Measurements from ENCODE around the gene SDHD. TPM values are rescaled to one million over a fixed set of nuclear protein-coding genes. Genes with fewer than 3 reads are reported as not detected.
"Not testable (repeated sequence)": the region's sequence is repeated elsewhere in the genome, so short reads cannot be mapped to it uniquely, and the experiment has no call there.

The SDHD gene
- total RNA-seq, 1 donor from 2014 or later, result 121 TPM

DNA sequence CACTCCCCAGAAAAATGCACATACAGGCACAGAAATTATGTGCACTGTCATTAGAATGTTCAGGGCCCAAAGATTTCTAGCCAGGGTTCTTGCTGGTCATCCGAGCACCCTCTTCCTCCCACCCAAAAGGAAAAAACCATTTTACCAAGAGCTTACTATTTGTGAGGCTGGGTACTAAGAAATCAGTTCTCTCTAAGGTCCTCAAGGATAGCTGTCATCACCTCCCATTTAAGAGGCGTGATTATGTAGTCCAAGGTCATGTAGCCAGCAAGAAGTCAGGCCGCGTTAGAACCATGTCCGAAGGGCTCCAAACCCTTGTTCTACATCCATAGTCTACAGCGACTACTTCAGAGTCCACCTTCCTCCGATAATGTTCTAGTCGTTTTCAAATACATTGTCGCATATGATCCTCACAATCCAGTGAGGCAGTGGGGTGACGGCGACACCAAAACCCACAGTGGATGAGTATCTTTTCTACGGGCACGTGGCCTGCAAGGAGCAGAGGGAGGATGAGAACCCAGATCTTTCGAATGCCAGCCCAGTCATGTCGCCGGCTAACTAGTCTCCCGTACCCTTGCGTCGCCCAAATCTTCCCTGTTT is 751 bp upstream of the SDHD start:
- DNase-seq (ENCODE audit: extremely low spot score in 2 of 2), result no peak

DNA sequence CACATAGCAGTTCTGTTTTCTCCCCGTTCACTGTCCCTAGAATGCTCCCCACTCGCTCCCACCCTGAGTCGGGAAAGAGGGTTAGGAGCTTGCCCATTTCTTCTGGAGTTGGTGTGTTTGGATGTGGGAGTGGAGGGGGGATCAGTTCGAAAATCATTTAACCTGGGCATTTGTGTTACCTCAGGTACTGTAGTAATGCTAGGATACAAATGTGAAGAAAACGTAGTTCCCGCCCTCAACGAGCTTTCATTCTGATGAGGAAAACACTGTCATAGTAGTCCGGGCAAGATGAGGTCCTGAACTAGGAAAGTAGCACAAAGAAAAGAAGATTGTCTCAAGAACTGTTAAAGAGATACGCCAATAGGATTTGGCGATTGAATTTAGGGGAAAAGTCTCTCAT is 539 bp downstream of the SDHD start:
- peaks cover under 1 to 65% of the 10 kb centered on the region in 2 donors for H3K36me3 ChIP-seq

More for the DNA sequence above, 751 bp upstream of the SDHD start:
- intact Hi-C loops (cut with DNase I), result loop anchor here (5.0 kb wide), 1 partner anchor 209 kb away; the partner anchor contains the start of genes CFAP68 and FDXACB1
- Histone ChIP-seq H3K27me3 (no peaks in the 10 kb centered on the region), H3K4me3 (peak overlapping the region; percentile 64 to 83), H3K27ac (peak overlapping the region; percentile 77), H3K36me3 (peaks cover 6 to 63% of the 10 kb centered on the region in 2 donors), H3K9me3 (no peaks in the 10 kb centered on the region), H3K4me1 (peaks cover 35% of the 10 kb centered on the region)
- no peak for TF ChIP-seq POLR2AphosphoS5 (IDR thresholded peaks at IDR 0.05; ENCODE audit: insufficient read depth in 1 of 2, low read depth in 1 of 2)
- TF ChIP-seq, protein P1, sequence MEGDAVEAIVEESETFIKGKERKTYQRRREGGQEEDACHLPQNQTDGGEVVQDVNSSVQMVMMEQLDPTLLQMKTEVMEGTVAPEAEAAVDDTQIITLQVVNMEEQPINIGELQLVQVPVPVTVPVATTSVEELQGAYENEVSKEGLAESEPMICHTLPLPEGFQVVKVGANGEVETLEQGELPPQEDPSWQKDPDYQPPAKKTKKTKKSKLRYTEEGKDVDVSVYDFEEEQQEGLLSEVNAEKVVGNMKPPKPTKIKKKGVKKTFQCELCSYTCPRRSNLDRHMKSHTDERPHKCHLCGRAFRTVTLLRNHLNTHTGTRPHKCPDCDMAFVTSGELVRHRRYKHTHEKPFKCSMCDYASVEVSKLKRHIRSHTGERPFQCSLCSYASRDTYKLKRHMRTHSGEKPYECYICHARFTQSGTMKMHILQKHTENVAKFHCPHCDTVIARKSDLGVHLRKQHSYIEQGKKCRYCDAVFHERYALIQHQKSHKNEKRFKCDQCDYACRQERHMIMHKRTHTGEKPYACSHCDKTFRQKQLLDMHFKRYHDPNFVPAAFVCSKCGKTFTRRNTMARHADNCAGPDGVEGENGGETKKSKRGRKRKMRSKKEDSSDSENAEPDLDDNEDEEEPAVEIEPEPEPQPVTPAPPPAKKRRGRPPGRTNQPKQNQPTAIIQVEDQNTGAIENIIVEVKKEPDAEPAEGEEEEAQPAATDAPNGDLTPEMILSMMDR (IDR thresholded peaks at IDR 0.05), result no peak
- no peak for TF ChIP-seq POLR2A (IDR thresholded peaks at IDR 0.05)

DNA sequence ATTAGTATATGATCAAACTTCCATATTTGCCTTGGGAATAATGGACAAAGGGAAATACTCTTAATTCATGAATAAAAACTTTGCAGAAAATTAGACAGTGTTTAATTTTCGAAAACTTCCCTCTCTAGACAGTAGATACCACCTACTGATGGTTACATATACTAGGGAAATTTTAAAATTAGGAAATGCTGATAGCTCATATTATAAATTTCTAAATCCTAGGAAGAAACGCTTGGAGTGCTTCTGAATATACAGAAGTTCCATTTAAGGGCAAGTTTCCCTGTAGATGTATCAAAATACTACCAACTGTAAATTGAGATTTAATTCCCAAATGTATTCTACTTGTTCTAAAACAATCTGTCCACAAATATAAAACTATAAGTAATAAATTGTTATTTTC is 8.6 kb downstream of the SDHD start:
- peaks cover 0 to 65% of the 10 kb centered on the region in 2 donors for H3K36me3 ChIP-seq
- DNase-seq (ENCODE audit: extremely low spot score in 2 of 2); H3K27ac ChIP-seq; intact Hi-C loops (cut with DNase I); H3K4me3 ChIP-seq; H3K9me3 ChIP-seq; H3K4me1 ChIP-seq; H3K27me3 ChIP-seq: not testable (repeated sequence)

More for the DNA sequence above, 539 bp downstream of the SDHD start:
- H3K27me3 ChIP-seq, result no peaks in the 10 kb centered on the region
- TF ChIP-seq POLR2A (IDR thresholded peaks at IDR 0.05), result no peak
- TF ChIP-seq, protein P1 (IDR thresholded peaks at IDR 0.05), result no peak
- TF ChIP-seq POLR2AphosphoS5 (IDR thresholded peaks at IDR 0.05; ENCODE audit: insufficient read depth in 1 of 2, low read depth in 1 of 2), result no peak
- peak overlapping the region; percentile 64 to 83 for H3K4me3 ChIP-seq
- peaks cover 35% of the 10 kb centered on the region for H3K4me1 ChIP-seq
- peak overlapping the region; percentile 77 for H3K27ac ChIP-seq
- intact Hi-C loops (cut with DNase I), result loop anchor here (5.0 kb wide), 1 partner anchor 210 kb away; the partner anchor contains the start of genes CFAP68 and FDXACB1
- no peaks in the 10 kb centered on the region for H3K9me3 ChIP-seq
- DNase-seq (ENCODE audit: extremely low spot score in 2 of 2), result no peak

DNA sequence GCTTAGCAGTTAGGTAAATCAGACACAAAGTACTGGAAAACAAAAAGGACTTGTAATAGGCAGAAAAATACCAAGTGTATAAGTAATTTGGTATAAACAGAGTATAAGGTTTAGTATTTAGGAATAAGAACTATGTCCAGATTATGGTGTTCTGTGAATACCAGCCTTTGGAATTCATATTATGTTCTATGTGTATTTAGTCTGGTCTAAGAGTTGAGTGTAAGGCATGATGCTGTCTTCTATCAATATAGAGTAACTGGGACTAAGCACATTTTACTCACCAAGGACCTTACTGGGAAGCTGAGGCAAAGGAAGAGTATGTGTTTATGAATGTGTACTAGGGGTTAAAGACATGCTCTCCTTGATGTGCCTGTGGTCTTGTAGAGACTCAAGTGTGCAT is 9.5 kb downstream of the SDHD start:
- no peak for TF ChIP-seq POLR2A (IDR thresholded peaks at IDR 0.05)
- no peak for TF ChIP-seq POLR2AphosphoS5 (IDR thresholded peaks at IDR 0.05; ENCODE audit: insufficient read depth in 1 of 2, low read depth in 1 of 2)
- TF ChIP-seq, protein P1 (IDR thresholded peaks at IDR 0.05), result no peak
- Histone ChIP-seq H3K27me3 (no peaks in the 10 kb centered on the region), H3K9me3 (no peaks in the 10 kb centered on the region), H3K4me1 (no peaks in the 10 kb centered on the region), H3K4me3 (no peak overlapping the region), H3K27ac (no peak overlapping the region), H3K36me3 (peaks cover 0 to 56% of the 10 kb centered on the region in 2 donors)
- intact Hi-C loops (cut with DNase I), result no loop called here
- DNase-seq (ENCODE audit: extremely low spot score in 2 of 2), result no peak

DNA sequence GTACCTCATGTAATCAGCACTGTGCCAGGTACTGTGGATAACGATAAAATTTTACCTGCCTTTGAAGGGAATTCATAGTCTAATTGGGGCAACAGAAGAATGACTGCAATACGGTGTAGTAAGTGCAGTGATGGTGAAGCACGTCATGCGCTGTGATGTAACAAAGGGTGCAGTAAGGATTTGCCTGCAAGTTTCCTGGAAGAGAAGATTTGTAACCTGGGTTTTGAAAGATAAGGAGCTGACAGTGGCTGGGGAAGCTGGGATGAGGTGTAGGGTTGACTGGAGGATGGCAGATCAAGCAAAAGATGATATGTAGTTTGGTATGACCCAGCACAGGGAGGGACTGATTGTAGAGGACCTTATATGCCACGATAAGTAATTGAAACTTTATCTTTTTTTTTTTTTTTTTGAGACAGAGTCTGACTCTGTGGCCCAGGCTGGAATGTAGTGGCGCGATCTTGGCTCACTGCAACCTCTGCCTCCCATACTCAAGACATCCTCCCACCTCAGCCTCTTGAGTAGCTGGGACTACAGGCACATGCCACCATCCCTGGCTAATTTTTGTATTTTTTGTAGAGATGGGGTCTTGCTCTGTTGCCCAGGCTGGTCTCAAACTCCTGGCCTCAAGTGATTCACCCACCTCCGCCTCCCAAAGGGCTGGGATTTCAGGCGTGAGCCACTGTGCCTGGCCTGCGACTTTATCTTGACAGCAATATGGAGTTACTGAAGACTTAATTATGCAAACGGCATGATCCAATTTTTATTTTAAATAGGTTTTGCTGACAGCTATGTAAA is 11.3 kb downstream of the SDHD start:
- Histone ChIP-seq H3K4me1 (no peaks in the 10 kb centered on the region), H3K4me3 (no peak overlapping the region), H3K27ac (no peak overlapping the region), H3K27me3 (no peaks in the 10 kb centered on the region), H3K36me3 (peaks cover 0 to 39% of the 10 kb centered on the region in 2 donors), H3K9me3 (no peaks in the 10 kb centered on the region)
- DNase-seq (ENCODE audit: extremely low spot score in 2 of 2), result no peak
- TF ChIP-seq, protein P1 (IDR thresholded peaks at IDR 0.05), result no peak
- TF ChIP-seq POLR2A (IDR thresholded peaks at IDR 0.05) (no peak), POLR2AphosphoS5 (IDR thresholded peaks at IDR 0.05; ENCODE audit: insufficient read depth in 1 of 2, low read depth in 1 of 2) (no peak)
- intact Hi-C loops (cut with DNase I), result no loop called here

Measured in vagina (tissue), 2 donors.